Upper lobe of left lung (tissue), 4 donors: ENCODE results near the gene SEC22A.

Source experiments
- EP300 ChIP-seq, 4 donors: sonication (generic); formaldehyde crosslinking; IDR thresholded peaks; one replicate each; pipeline ENCODE4 v1.5.1; 2017; ENCODE audit warnings: antibody characterized with exemption in 4 of 4, control low read depth in 2 of 4
- POLR2A ChIP-seq, 4 donors: fragments of 450-650 bp; IDR thresholded peaks; one replicate each; pipeline ENCODE4 v1.5.1; 2016 to 2017; ENCODE audit warnings: antibody characterized with exemption in 4 of 4, mild to moderate bottlenecking in 2 of 4
- POLR2AphosphoS5 ChIP-seq, 2 donors: sonication (generic); formaldehyde crosslinking; IDR thresholded peaks; one replicate each; pipeline ENCODE4 v1.5.1; 2017; ENCODE audit warnings: antibody characterized with exemption in 2 of 2
- TF ChIP-seq, protein P1 (sequence below), 6 experiments: fragments of 450-650 bp in 4 of 6; fragments of 200-600 bp in 2 of 6; sonication (generic) in 2 of 6; IDR thresholded peaks; one replicate each; pipeline ENCODE4 v1.5.1; 2016 to 2019; ENCODE audit warnings: antibody characterized with exemption in 6 of 6

GRCh38 chr3:123278446-123278845, 76.7 kb downstream of the SEC22A start:
- TF ChIP-seq, protein P1, sequence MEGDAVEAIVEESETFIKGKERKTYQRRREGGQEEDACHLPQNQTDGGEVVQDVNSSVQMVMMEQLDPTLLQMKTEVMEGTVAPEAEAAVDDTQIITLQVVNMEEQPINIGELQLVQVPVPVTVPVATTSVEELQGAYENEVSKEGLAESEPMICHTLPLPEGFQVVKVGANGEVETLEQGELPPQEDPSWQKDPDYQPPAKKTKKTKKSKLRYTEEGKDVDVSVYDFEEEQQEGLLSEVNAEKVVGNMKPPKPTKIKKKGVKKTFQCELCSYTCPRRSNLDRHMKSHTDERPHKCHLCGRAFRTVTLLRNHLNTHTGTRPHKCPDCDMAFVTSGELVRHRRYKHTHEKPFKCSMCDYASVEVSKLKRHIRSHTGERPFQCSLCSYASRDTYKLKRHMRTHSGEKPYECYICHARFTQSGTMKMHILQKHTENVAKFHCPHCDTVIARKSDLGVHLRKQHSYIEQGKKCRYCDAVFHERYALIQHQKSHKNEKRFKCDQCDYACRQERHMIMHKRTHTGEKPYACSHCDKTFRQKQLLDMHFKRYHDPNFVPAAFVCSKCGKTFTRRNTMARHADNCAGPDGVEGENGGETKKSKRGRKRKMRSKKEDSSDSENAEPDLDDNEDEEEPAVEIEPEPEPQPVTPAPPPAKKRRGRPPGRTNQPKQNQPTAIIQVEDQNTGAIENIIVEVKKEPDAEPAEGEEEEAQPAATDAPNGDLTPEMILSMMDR (IDR thresholded peaks at IDR 0.05) = no peak
- no peak for TF ChIP-seq POLR2AphosphoS5 (IDR thresholded peaks at IDR 0.05)
- no peak for TF ChIP-seq EP300 (IDR thresholded peaks at IDR 0.05)
- no peak for TF ChIP-seq POLR2A (IDR thresholded peaks at IDR 0.05)
